Thymus (tissue), 11 donors: ENCODE data around the gene PXN. TPM values are rescaled to one million over a fixed set of nuclear protein-coding genes. Genes with fewer than 3 reads are reported as not detected.
"Not testable (repeated sequence)": the region's sequence is repeated elsewhere in the genome, so short reads cannot be mapped to it uniquely, and the experiment has no call there.

ENCODE experiments used
- DNase-seq, 9 donors: peaks; one replicate each; pipeline ENCODE4 v3.0.0-alpha.2; 2013; ENCODE audit warnings: low spot score in 9 of 9, low read depth in 6 of 9, missing footprints in 1 of 9
- H3K27ac ChIP-seq, 2 donors: one replicate each; pipeline ENCODE4 v1.5.1; 2013; ENCODE audit warnings: control low read depth in 1 of 2, low read depth in 1 of 2, low read length in 1 of 2, mild to moderate bottlenecking in 1 of 2, moderate library complexity in 1 of 2
- H3K27me3 ChIP-seq, 2 donors: one replicate each; pipeline ENCODE4 v1.5.1; 2013; ENCODE audit warnings: low read length in 1 of 2; ENCODE audit not compliant: control insufficient read depth in 2 of 2, insufficient read depth in 1 of 2
- H3K36me3 ChIP-seq, 2 donors: one replicate each; pipeline ENCODE4 v1.5.1; 2013; ENCODE audit warnings: low read length in 1 of 2, mild to moderate bottlenecking in 1 of 2, moderate library complexity in 1 of 2; ENCODE audit not compliant: control insufficient read depth in 2 of 2, insufficient read depth in 2 of 2
- H3K4me1 ChIP-seq, 2 donors: one replicate each; pipeline ENCODE4 v1.5.1; 2013; ENCODE audit warnings: low read length in 2 of 2; ENCODE audit not compliant: control insufficient read depth in 2 of 2, insufficient read depth in 2 of 2
- H3K4me3 ChIP-seq, 2 donors: one replicate each; pipeline ENCODE4 v1.5.1; 2013; ENCODE audit warnings: low read length in 2 of 2, control low read depth in 1 of 2, mild to moderate bottlenecking in 1 of 2
- H3K9me3 ChIP-seq, 2 donors: one replicate each; pipeline ENCODE4 v1.5.1; 2013; ENCODE audit warnings: low read length in 1 of 2, mild to moderate bottlenecking in 1 of 2; ENCODE audit not compliant: control insufficient read depth in 2 of 2, insufficient read depth in 1 of 2
- WGBS: extraction: QIAGEN DNeasy Blood & Tissue Kit; methylation state at CpG from one replicate; pipeline ENCODE4 v1.1.7; 2013; 5-methylcytosine and 5-hydroxymethylcytosine counted together
- polyA plus RNA-seq: library from polyadenylated mRNA; stranded (reverse); fragments of 200-250 nt; gene quantifications from one replicate; pipeline ENCODE4 v1.2.3, GENCODE V29; 2013
- total RNA-seq: library from RNA; stranded (reverse); fragments of 120-200 nt; gene quantifications from one replicate; pipeline ENCODE4 v1.2.4, GENCODE V29; 2013
- donor health status: healthy.

Gene PXN
- total and polyA plus RNA-seq, 2 donors = 7.2 to 112 TPM

DNA sequence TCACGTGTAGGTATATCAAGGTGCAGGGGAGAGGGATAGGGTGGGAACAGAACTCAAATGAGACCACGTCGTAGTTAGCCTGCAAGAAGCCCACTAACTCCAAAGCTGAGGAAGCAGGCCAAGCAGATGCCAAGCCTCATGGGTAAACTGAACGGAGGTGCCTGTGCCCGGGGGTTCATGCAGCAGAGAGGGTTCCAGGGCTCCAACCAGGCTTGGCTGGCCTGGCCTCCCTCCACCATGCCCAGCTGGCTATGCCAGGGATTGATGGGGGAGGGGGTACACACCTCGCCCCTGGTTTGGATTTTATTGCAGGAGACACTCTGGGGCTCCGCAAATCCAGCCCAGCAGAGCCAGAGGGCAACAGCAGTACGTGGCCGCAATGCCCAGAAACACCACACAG lies 27.3 kb downstream of the PXN start:
- H3K27ac ChIP-seq = peak overlapping the region in 1 of 2 donors; percentile 60
- WGBS = 51% methylated on average over 9 of the region's 9 CpGs
- H3K4me1 ChIP-seq = peaks cover 4 to 60% of the 10 kb centered on the region in 2 donors
- no peak for DNase-seq
- no peaks in the 10 kb centered on the region for H3K27me3 ChIP-seq
- no peaks in the 10 kb centered on the region for H3K36me3 ChIP-seq
- H3K9me3 ChIP-seq = no peaks in the 10 kb centered on the region
- no peak overlapping the region for H3K4me3 ChIP-seq

DNA sequence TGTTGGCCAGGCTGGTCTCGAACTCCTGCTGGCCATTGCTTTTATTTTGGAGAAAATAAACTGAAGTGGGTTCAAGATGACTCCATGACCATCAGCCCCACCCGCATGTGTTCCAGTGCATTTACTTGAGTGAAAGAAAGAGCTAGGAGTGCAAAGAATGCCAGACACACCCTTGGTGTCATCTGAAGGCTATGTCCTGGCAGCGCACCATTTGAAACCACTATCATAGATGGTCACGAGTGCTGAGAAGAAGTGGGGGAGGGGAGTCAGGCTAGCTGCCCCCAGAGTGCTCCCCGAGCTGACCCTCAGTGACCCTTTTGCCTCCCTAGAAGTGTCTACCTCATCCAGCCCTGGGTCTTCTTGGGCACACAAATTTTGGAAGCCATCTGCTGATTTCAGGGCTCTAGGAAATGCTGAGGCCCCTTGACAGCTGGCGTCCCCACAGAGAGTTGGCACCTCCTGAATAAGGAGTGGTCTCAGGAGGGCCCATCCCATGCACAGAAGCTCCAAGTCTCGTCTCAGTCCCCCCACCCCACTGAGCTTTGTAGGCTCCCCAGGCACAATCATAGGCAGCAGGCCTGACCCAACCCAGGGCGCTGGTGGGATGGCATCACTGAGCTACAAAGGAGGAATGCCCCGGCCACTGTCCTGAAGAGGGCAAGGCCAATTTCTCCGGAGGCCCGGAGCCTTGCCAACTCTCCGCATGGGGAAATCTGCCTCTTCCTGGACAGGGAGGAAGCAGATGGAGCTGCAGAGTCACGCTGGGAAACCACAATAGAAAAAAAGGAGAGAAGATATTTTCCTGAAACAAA lies 28.0 kb downstream of the PXN start:
- Histone ChIP-seq H3K27ac (peak overlapping the region; percentile 32 to 72), H3K36me3 (no peaks in the 10 kb centered on the region), H3K4me3 (no peak overlapping the region), H3K4me1 (peaks cover 4 to 65% of the 10 kb centered on the region in 2 donors), H3K27me3 (no peaks in the 10 kb centered on the region), H3K9me3 (no peaks in the 10 kb centered on the region)
- no peak for DNase-seq
- 39% methylated on average over 13 of the region's 13 CpGs for WGBS

DNA sequence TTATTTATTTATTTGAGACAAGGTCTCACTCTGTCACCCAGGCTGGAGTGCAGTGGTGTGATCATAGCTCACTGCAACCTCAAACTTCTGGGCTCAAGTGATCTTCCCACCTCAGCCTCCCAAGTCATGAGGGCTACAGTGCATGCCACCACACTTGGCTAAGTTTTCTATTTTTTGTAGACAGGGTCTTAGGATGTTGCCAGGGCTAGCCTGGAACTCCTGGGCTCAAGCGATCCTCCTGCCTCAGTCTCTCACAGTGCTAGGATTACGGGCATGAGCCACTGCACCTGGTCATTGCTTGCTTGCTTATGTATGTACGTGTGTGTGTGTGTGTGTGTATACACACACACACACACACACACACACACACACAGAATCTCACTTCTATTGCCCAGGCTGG lies 28.7 kb downstream of the PXN start:
- WGBS = 97% methylated on average over 3 of the region's 3 CpGs
- H3K36me3 ChIP-seq, H3K4me3 ChIP-seq, DNase-seq, H3K27me3 ChIP-seq, H3K9me3 ChIP-seq: not testable (repeated sequence)
- Histone ChIP-seq H3K4me1 (peaks cover 4 to 69% of the 10 kb centered on the region in 2 donors), H3K27ac (peak overlapping the region in 1 of 2 donors; percentile 26)

DNA sequence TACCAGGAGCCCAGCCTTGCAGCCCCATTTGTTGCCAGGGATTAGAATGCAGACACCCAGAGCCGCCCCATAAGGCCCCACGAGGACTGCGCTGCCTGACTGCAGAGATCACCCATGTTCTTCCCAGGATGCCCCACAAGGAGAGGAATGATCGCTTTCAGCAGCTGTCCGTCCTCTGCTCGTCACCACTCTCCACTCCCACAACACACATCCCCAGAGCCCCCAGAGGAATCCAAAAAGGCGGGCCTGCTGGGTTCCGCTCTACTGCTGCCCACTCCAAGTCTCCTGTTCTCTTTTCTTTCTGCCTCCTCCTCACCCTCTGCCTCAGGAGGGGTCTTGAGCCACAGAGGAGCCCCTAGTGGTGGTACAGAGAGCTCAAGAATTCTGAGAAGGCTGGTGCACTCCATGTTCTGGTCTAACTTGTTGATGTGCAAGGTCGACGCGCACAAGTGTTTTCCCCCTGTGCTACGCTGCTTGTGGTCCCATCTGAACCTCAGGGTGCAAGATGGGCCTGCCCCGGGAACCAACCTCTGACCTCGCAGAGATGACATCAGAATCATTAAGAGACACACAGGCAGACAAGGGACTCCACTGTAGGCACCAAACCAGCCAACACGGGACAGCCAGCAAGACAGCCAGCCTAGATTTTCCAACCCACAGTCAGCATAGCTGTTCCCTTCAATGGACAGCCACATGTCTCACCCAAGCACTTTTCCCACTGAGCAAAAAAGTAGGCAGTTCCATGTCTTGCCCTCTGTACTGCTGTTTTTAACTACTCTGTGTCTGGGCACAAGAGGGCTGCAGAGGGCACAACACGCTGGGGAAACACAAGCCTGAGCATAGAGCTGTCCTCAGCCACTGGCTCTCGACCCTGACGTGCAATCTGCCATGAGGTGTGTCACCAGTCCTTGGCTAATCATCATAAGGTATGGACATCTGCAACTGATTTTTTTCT lies 29.9 kb downstream of the PXN start:
- Histone ChIP-seq H3K36me3 (no peaks in the 10 kb centered on the region), H3K4me3 (no peak overlapping the region), H3K9me3 (no peaks in the 10 kb centered on the region), H3K27me3 (no peaks in the 10 kb centered on the region), H3K27ac (peak overlapping the region; percentile 76), H3K4me1 (peaks cover 9 to 74% of the 10 kb centered on the region in 2 donors)
- 96% methylated on average over 18 of the region's 18 CpGs for WGBS
- DNase-seq = no peak

DNA sequence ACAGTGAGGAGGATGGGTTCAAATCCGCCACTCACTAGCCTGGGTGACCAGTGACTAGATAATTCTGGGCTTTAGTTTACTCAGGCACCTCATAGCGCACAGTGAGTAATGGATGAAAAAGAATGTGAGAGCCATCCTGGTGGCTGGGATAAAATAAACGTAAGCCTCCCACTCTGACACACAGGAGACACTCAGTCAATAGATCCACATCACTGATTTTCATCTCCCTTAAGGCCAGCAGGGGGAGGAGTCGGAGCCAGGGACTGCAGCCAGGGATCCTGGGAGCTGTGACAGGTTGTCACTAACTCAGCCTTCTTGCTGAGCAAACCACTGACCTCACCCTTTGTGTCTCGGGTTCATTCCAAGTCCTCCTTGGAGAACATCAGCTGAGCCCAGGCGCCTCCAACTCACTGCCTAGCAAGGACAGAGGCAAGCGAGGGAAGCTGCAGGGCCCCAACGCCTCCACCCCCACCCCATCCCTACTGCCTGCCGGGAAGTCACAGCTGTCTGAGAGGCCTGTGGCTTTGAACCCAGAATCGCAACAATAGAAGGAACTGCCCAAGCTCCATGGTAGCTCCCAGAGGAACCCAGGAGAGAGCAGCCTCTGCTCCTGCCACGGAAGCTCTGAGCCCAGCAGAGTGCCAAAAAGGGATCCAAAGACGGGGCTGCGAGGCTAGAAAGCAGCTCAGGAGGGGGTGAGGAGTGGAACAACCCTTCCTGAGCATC lies 30.7 kb downstream of the PXN start:
- no peak for DNase-seq
- no peaks in the 10 kb centered on the region for H3K27me3 ChIP-seq
- WGBS = 81% methylated on average over 13 of the region's 13 CpGs
- no peaks in the 10 kb centered on the region for H3K36me3 ChIP-seq
- H3K4me3 ChIP-seq = no peak overlapping the region
- H3K4me1 ChIP-seq = peaks cover 9 to 74% of the 10 kb centered on the region in 2 donors
- H3K9me3 ChIP-seq = no peaks in the 10 kb centered on the region
- H3K27ac ChIP-seq = peak overlapping the region; percentile 76

DNA sequence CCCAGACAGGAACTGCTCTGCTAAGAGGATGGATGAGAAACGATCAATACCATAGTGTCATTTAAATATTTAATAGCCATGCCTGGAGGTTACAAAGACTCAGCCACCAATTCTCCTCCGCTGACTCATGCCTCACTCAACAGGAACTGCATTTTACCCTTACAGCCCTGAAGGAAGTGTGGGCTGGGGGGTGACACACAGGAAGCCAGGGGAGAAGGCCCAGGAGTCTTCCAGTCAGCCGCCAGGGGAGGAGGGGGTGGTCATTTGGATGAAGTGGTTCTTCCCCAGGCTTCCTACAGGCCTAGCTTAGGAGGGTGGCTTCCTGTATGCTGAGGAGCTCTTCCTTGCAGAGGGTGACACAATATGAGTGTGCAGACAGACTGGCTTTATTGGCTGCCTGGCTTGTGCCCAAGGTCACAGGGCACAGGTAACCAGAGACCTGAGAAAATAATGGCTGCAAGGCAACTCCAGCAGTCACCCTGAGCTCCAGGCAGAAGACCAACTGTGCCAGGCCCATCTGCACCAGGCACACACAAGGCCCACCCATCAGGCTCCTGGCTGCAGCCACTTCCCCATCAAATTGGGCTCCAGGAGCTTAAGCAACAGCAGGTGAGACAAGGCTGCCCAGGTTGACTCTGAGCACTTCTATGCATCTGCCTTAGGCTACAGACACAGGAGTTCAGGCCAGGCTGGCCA lies 34.1 kb downstream of the PXN start:
- peak in 3 of 9 donors; percentile 27 to 62 (median 44) for DNase-seq
- Histone ChIP-seq H3K27me3 (no peaks in the 10 kb centered on the region), H3K36me3 (no peaks in the 10 kb centered on the region), H3K27ac (peak overlapping the region; percentile 61 to 72), H3K4me1 (peaks cover 13 to 78% of the 10 kb centered on the region in 2 donors), H3K4me3 (no peak overlapping the region), H3K9me3 (no peaks in the 10 kb centered on the region)
- 41% methylated on average over 3 of the region's 3 CpGs for WGBS

DNA sequence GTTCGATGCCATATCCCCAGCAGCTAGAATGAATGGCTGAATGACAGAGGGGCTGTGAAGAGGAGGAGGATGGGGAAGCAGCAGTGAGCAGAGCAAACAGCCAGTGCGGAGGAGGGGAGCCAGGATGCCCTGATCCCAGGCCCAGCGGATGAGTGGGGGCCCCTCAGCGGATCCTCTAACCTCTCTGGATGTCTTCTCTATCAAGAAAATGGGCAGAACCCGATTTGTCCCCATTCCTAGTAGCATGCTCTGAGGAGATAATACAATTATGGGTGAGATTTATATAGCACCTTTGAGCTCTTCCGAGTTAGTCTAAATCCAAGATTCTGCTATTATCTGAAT lies 34.6 kb downstream of the PXN start:
- 56% methylated on average over 6 of the region's 6 CpGs for WGBS
- Histone ChIP-seq H3K9me3 (no peaks in the 10 kb centered on the region), H3K36me3 (no peaks in the 10 kb centered on the region), H3K4me1 (peaks cover 18 to 81% of the 10 kb centered on the region in 2 donors), H3K27me3 (no peaks in the 10 kb centered on the region), H3K27ac (peak overlapping the region; percentile 32 to 72), H3K4me3 (no peak overlapping the region)
- no peak for DNase-seq

DNA sequence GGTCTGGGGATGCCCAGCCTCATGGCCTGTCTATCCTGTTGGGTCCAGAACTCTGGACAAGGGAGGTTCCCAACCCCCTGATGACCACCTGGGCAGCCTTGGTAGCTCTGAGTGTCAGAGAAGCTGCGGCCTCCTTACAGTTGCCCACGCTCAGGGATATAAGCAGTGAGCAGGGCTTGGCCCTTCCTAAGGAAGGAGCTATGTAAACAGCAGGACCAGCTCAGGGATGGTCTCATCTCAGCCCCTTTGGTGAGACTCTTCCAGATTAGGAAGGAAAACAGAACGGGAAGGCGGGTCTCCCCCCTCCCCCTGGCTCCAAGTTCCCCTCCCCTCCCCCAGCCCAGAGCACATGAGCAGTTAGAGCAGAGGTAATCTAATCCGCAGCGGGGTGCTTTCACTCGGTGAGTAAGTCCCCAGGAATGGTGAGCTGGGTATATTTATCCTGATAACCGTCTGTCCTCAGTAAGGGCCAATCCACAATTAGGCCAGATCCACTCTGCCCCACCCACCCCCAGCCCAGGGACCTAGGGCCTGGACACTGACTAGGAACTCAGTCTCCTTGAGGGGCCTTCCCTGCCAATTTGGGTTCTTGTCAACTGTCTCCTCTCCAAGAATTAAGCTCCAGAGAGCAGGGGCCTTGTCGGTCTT lies 35.1 kb downstream of the PXN start:
- Histone ChIP-seq H3K36me3 (no peaks in the 10 kb centered on the region), H3K4me1 (peaks cover 21 to 81% of the 10 kb centered on the region in 2 donors), H3K27me3 (no peaks in the 10 kb centered on the region), H3K4me3 (no peak overlapping the region), H3K9me3 (no peaks in the 10 kb centered on the region), H3K27ac (peak overlapping the region; percentile 33 to 77)
- no peak for DNase-seq
- WGBS = 78% methylated on average over 9 of the region's 9 CpGs
